ENCODE measurements around the gene TMTC4. TPM values are rescaled to one million over a fixed set of nuclear protein-coding genes. Genes with fewer than 3 reads are reported as not detected.

TMTC4 gene
- polyA plus RNA-seq, 2 of the 4 experiments (the other 2 are of a cell fraction) = 15.6 to 17.5 TPM

DNA sequence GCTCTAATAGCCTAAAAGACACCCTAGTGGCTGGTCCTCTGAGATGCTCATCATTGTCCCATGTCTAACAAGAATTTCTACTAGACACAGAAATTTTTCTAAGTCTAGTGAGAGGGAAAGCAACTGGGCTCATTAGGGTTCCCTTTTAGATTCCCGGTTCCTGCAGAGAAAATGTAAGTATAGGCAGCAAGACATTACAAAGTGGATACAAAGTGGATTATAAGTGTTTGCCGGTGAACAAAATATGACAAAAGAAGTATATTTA, 20.8 kb upstream of the TMTC4 start:
- ChIA-PET POLR2A (no interaction called here), CTCF (interaction anchor here (1.2 kb wide), 1 partner anchor 10 kb away, joined by 3 read pairs; no protein-coding TSS in a partner anchor)
- H3K27ac ChIP-seq = no peak overlapping the region
- no peak overlapping the region for H3K4me2 ChIP-seq
- H3K4me1 ChIP-seq = no peaks in the 10 kb centered on the region
- FAIRE-seq = no peak
- H3K9me3 ChIP-seq = peaks cover under 1% of the 10 kb centered on the region; the same call in 2 of the 3 replicates
- ATAC-seq = no peak; a peak in 1 of 6 replicates
- 91% methylated on average over 2 of the region's 2 CpGs for WGBS (ENCODE audit: missing lambda C conversion rate)
- H3K4me3 ChIP-seq = no peak overlapping the region
- no peak for TF ChIP-seq BHLHE40 (IDR thresholded peaks at IDR 0.05; ENCODE audit: low read depth, low read length)
- TF ChIP-seq ZC3H11A (IDR thresholded peaks at IDR 0.05) = no peak
- TF ChIP-seq CBX2 (IDR thresholded peaks at IDR 0.05; ENCODE audit: borderline replicate concordance, low read depth) = no peak
- DNase-seq (ENCODE audit: low read depth in 1 of 2, low spot score in 1 of 2) = no peak

DNA sequence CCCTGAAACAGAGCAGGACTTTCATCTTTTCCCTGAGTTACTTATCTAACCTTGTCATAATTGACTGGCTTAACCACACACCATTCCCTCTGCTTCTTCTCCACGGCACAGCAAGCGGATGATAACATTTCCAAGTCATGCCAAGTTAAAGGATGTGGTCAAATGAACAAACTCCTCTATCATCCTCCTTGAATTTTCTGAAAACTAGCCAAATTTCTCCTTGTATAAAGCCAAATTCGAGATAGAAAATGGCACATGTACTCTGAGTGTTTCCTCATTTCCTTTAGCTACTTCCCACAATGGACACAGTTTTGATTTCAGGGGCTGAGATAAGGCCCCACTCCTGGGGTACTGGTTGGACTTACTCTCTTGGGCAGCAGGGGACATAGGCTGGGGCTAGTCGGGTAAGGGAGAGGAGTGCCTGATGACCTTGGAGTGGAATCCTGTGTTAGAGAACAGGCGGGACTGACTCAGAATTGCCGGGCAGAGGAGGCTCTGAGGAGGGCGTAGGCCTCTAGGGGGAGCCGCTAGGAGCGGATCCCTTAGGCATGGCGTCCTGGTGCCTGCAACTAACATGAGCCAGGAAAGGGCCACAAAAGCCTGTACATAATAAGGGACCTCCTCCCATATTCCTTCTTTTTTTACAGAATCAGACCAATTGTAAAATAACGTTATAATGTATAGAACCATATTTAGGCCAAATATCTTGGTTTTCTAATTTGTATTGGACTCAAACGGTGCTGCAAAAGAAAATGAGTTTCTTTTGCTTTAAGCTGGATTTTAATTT, 20.3 kb upstream of the TMTC4 start:
- FAIRE-seq (no peak), ATAC-seq (peak; percentile 90 to 100), DNase-seq (ENCODE audit: low read depth in 1 of 2, low spot score in 1 of 2) (peak; percentile 33 to 39)
- H3K4me2 ChIP-seq = no peak overlapping the region
- no peak overlapping the region for H3K27ac ChIP-seq
- H3K9me3 ChIP-seq = peaks cover 6% of the 10 kb centered on the region; the same call in 2 of the 3 replicates
- 36% methylated on average over 11 of the region's 12 CpGs for WGBS (ENCODE audit: missing lambda C conversion rate)
- no peaks in the 10 kb centered on the region for H3K4me1 ChIP-seq
- TF ChIP-seq TP53 (CRISPR knock-in tag; IDR thresholded peaks at IDR 0.05) = no peak
- TF ChIP-seq HEYL (CRISPR knock-in tag; IDR thresholded peaks at IDR 0.05) = no peak
- no peak for TF ChIP-seq KDM1A (IDR thresholded peaks at IDR 0.05; ENCODE audit: low read depth)
- 0 out of 5 replicates have a peak, but pooled peaks of 1 of the 2 experiments have one; percentile 8 for TF ChIP-seq RAD21 (conservative IDR thresholded peaks at IDR 0.05 in 1 of 2, IDR thresholded peaks at IDR 0.05 in 1 of 2)
- TF ChIP-seq CBX8 (IDR thresholded peaks at IDR 0.05) = no peak
- TF ChIP-seq NR3C1 (IDR thresholded peaks at IDR 0.05) = no peak
- no peak for TF ChIP-seq GATA3 (IDR thresholded peaks at IDR 0.05; ENCODE audit: borderline replicate concordance)
- TF ChIP-seq, protein P1, sequence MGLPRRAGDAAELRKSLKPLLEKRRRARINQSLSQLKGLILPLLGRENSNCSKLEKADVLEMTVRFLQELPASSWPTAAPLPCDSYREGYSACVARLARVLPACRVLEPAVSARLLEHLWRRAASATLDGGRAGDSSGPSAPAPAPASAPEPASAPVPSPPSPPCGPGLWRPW (IDR thresholded peaks at IDR 0.05) = no peak
- TF ChIP-seq, protein P2, sequence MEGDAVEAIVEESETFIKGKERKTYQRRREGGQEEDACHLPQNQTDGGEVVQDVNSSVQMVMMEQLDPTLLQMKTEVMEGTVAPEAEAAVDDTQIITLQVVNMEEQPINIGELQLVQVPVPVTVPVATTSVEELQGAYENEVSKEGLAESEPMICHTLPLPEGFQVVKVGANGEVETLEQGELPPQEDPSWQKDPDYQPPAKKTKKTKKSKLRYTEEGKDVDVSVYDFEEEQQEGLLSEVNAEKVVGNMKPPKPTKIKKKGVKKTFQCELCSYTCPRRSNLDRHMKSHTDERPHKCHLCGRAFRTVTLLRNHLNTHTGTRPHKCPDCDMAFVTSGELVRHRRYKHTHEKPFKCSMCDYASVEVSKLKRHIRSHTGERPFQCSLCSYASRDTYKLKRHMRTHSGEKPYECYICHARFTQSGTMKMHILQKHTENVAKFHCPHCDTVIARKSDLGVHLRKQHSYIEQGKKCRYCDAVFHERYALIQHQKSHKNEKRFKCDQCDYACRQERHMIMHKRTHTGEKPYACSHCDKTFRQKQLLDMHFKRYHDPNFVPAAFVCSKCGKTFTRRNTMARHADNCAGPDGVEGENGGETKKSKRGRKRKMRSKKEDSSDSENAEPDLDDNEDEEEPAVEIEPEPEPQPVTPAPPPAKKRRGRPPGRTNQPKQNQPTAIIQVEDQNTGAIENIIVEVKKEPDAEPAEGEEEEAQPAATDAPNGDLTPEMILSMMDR (IDR thresholded peaks at IDR 0.05) = peak; percentile 30; the same call in 2 of the 3 replicates
- TF ChIP-seq CBX2 (IDR thresholded peaks at IDR 0.05; ENCODE audit: borderline replicate concordance, low read depth) = no peak
- no peak for TF ChIP-seq EHF (CRISPR knock-in tag; IDR thresholded peaks at IDR 0.05)
- TF ChIP-seq CEBPB (IDR thresholded peaks at IDR 0.05) = no peak
- TF ChIP-seq, protein P3, sequence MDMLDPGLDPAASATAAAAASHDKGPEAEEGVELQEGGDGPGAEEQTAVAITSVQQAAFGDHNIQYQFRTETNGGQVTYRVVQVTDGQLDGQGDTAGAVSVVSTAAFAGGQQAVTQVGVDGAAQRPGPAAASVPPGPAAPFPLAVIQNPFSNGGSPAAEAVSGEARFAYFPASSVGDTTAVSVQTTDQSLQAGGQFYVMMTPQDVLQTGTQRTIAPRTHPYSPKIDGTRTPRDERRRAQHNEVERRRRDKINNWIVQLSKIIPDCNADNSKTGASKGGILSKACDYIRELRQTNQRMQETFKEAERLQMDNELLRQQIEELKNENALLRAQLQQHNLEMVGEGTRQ (IDR thresholded peaks at IDR 0.05) = no peak
- TF ChIP-seq EHMT2 (IDR thresholded peaks at IDR 0.05; ENCODE audit: low read depth) = no peak
- H3K4me3 ChIP-seq = no peak overlapping the region
- ChIA-PET CTCF (interaction anchor here (1.0 to 1.2 kb wide), 2 partner anchors 10 to 12 kb away, joined by 3 read pairs; no protein-coding TSS in a partner anchor), POLR2A (no interaction called here)

DNA sequence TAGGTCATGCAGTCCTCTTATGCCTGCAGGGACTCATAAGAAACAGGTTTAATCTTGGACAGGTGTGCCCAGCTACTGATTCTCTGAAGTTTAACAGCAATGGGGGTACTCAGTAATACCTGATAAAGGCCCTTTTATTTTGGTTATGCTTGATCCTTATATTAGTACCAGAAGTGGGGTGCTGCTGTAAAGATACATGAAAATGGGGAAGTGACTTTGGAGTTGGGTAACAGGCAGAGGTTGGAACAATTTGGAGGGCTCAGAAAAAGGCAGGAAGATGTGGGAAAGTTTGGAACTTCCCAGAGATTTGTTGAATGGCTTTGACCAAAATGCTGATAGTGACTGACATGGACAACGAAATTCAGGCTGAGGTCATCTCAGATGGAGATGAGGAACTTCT, 14.6 kb upstream of the TMTC4 start:
- Histone ChIP-seq H3K4me3 (no peak overlapping the region), H3K9me3 (peaks cover 10% of the 10 kb centered on the region; the same call in 2 of the 3 replicates), H3K27ac (no peak overlapping the region), H3K4me2 (no peak overlapping the region), H3K4me1 (no peaks in the 10 kb centered on the region)
- no peak for TF ChIP-seq PHF8 (IDR thresholded peaks at IDR 0.05; ENCODE audit: borderline replicate concordance, low read depth)
- TF ChIP-seq CBX2 (IDR thresholded peaks at IDR 0.05; ENCODE audit: borderline replicate concordance, low read depth) = no peak
- 9% methylated on average over 1 of the region's 1 CpG for WGBS (ENCODE audit: missing lambda C conversion rate)
- DNase-seq (ENCODE audit: low read depth in 1 of 2, low spot score in 1 of 2) (no peak), FAIRE-seq (no peak), ATAC-seq (no peak)
- CTCF ChIA-PET = interaction anchor here (0.9 kb wide), 1 partner anchor 14 kb away, joined by 3 read pairs; no protein-coding TSS in a partner anchor
- POLR2A ChIA-PET = interaction anchor here (0.5 kb wide), 1 partner anchor 1047 kb away, joined by 3 read pairs; no protein-coding TSS in a partner anchor
